Stimulated activated CD4-positive, alpha-beta T cell treated with anti-CD3 and anti-CD28 coated beads, Interleukin-2, amount 100 ng/mL, for 48 hours (primary cell): Measurements from ENCODE around the gene C1orf115.
"Not testable (repeated sequence)": the region's sequence is repeated elsewhere in the genome, so short reads cannot be mapped to it uniquely, and the experiment has no call there.

ENCODE experiments used
- DNase-seq, 2 donors: peaks; one replicate each; pipeline ENCODE4 v3.0.0-alpha.2; 2020

The C1orf115 gene

GRCh38 chr1:220690140-220691052 lies at the start of gene C1orf115:
TSS of gene C1orf115 (plus strand) at chr1:220690363. CDS start at chr1:220690403, 40 bp downstream.
- peak; percentile 66 to 78 for DNase-seq

- DNase-seq = no peak
Observed at GRCh38 chr1:220642285-220642684, 47.9 kb upstream of the C1orf115 start.

- no peak for DNase-seq
Observed at GRCh38 chr1:220652995-220653394, 37.2 kb upstream of the C1orf115 start.

- no peak for DNase-seq
Observed at GRCh38 chr1:220655509-220655908, 34.7 kb upstream of the C1orf115 start.

GRCh38 chr1:220655961-220656740 lies 34.0 kb upstream of the C1orf115 start:
- no peak for DNase-seq

- no peak for DNase-seq
Observed at GRCh38 chr1:220666349-220666748, 23.8 kb upstream of the C1orf115 start.

GRCh38 chr1:220669005-220669404 lies 21.2 kb upstream of the C1orf115 start:
- DNase-seq = no peak

- no peak for DNase-seq
Observed at GRCh38 chr1:220670365-220670764, 19.8 kb upstream of the C1orf115 start.

GRCh38 chr1:220673921-220674320 lies 16.2 kb upstream of the C1orf115 start:
- DNase-seq = no peak

- DNase-seq = no peak
Observed at GRCh38 chr1:220677251-220677650, 12.9 kb upstream of the C1orf115 start.

- DNase-seq = no peak
Observed at GRCh38 chr1:220680085-220680687, 10.0 kb upstream of the C1orf115 start.

- DNase-seq = no peak
Observed at GRCh38 chr1:220681220-220681880, 8.8 kb upstream of the C1orf115 start.

GRCh38 chr1:220682901-220683576 lies 7.1 kb upstream of the C1orf115 start:
- no peak for DNase-seq

- not testable (repeated sequence) for DNase-seq
Observed at GRCh38 chr1:220683716-220684115, 6.4 kb upstream of the C1orf115 start.

GRCh38 chr1:220684890-220685289 lies 5.3 kb upstream of the C1orf115 start:
- DNase-seq = no peak

GRCh38 chr1:220685879-220686278 lies 4.3 kb upstream of the C1orf115 start:
- no peak for DNase-seq

- DNase-seq = no peak
Observed at GRCh38 chr1:220687809-220688208, 2.4 kb upstream of the C1orf115 start.

GRCh38 chr1:220689666-220690065 lies 497 bp upstream of the C1orf115 start:
- DNase-seq = no peak

GRCh38 chr1:220691053-220691684 lies 1.0 kb downstream of the C1orf115 start:
- no peak for DNase-seq

- DNase-seq = no peak
Observed at GRCh38 chr1:220692436-220693228, 2.5 kb downstream of the C1orf115 start.

- no peak for DNase-seq
Observed at GRCh38 chr1:220694866-220695382, 4.8 kb downstream of the C1orf115 start.
